OCI-LY7 (cell line): Measurements from ENCODE around the gene FHOD3. TPM values are rescaled to one million over a fixed set of nuclear protein-coding genes. Genes with fewer than 3 reads are reported as not detected.

Experiments used
- BruUV-seq: library from RNA; stranded (reverse); fragments of 400-500 nt; replicated peaks from 2 replicates; lab custom pipeline; 2021; lab: Mats Ljungman, UMichigan
- CTCF ChIA-PET: fragments of 300-600 bp; sonication (Branson Sonifier 250); formaldehyde crosslinking; loops from one replicate; lab custom pipeline; 2022; ENCODE audit warnings: antibody characterized with exemption; ENCODE audit not compliant: unreplicated experiment; lab: Charles Lee
- POLR2A ChIA-PET: fragments of 300-600 bp; sonication (Branson Sonifier 250); formaldehyde crosslinking; loops from one replicate; lab custom pipeline; 2022; ENCODE audit warnings: antibody characterized with exemption; lab: Charles Lee
- DNase-seq: peaks from one replicate; pipeline ENCODE4 v3.0.0-alpha.2; 2015; ENCODE audit warnings: low spot score
- H2AFZ ChIP-seq: fragments of 200-600 bp; sonication (generic), shearing (Covaris generic); 2 replicates; pipeline ENCODE4 v1.6.1; 2014; ENCODE audit warnings: mild to moderate bottlenecking, antibody characterized with exemption, low read length, moderate library complexity
- H3K27ac ChIP-seq: fragments of 200-600 bp; sonication (generic); 2 replicates; pipeline ENCODE4 v1.5.1; 2014; ENCODE audit warnings: mixed run types, low read depth, mild to moderate bottlenecking, moderate library complexity, low read length, inconsistent platforms; ENCODE audit not compliant: poor library complexity, severe bottlenecking
- H3K36me3 ChIP-seq: fragments of 200-600 bp; sonication (generic); 2 replicates; pipeline ENCODE4 v1.6.1; 2014; ENCODE audit warnings: mild to moderate bottlenecking, antibody characterized with exemption, low read length, moderate library complexity, mixed read lengths; ENCODE audit not compliant: insufficient read depth
- H3K4me1 ChIP-seq: fragments of 200-600 bp; sonication (generic); 2 replicates; pipeline ENCODE4 v1.5.1; 2014; ENCODE audit warnings: mild to moderate bottlenecking, low read length; ENCODE audit not compliant: insufficient read depth, poor library complexity, severe bottlenecking
- H3K4me2 ChIP-seq: fragments of 200-600 bp; sonication (generic); 2 replicates; pipeline ENCODE4 v1.6.1; 2014; ENCODE audit warnings: mild to moderate bottlenecking, low read length
- H3K4me3 ChIP-seq: fragments of 200-600 bp; sonication (generic); 2 replicates; pipeline ENCODE4 v1.5.1; 2014; ENCODE audit warnings: mild to moderate bottlenecking, low read depth, low read length; ENCODE audit not compliant: poor library complexity, severe bottlenecking
- H3K79me2 ChIP-seq: fragments of 200-600 bp; sonication (generic); 2 replicates; pipeline ENCODE4 v1.6.1; 2016; ENCODE audit warnings: low read depth, mild to moderate bottlenecking, low read length, moderate library complexity, mixed read lengths; ENCODE audit not compliant: insufficient read depth
- H3K9me2 ChIP-seq: fragments of 200-600 bp; sonication (generic); 2 replicates; pipeline ENCODE4 v1.6.1; 2016; ENCODE audit warnings: mild to moderate bottlenecking, low read length, mixed read lengths; ENCODE audit not compliant: insufficient read depth
- H3K9me3 ChIP-seq: fragments of 200-600 bp; sonication (generic); 2 replicates; pipeline ENCODE4 v1.6.1; 2014; ENCODE audit warnings: mild to moderate bottlenecking, mixed run types, low read length, mixed read lengths
- H4K20me1 ChIP-seq: fragments of 200-600 bp; sonication (generic); 2 replicates; pipeline ENCODE4 v1.6.1; 2014; ENCODE audit warnings: mild to moderate bottlenecking, antibody characterized with exemption, low read length, moderate library complexity, mixed read lengths; ENCODE audit not compliant: insufficient read depth
- CTCF ChIP-seq: fragments of 200-600 bp; sonication (generic); conservative IDR thresholded peaks from 2 replicates; pipeline ENCODE4 v1.5.1; 2014; ENCODE audit warnings: mild to moderate bottlenecking, antibody characterized with exemption, low read length, moderate library complexity, mixed read lengths
- EZH2phosphoT487 ChIP-seq: fragments of 200-600 bp; sonication (generic); IDR thresholded peaks from 2 replicates; pipeline ENCODE4 v1.6.1; 2018; ENCODE audit warnings: low read depth, borderline replicate concordance, mild to moderate bottlenecking, mixed run types, antibody characterized with exemption, low read length, moderate library complexity, mixed read lengths
- intact Hi-C: fragments of 100-400 bp; cut with micrococcal nuclease; formaldehyde crosslinking; loops from one replicate; pipeline ENCODE4 v1.10.0; 2022; ENCODE audit not compliant: unreplicated experiment
- total RNA-seq, 2 experiments: library from RNA; depleted of rRNA in 1 of 2; stranded (reverse); fragments of >200 nt in 1 of 2; shearing (Covaris generic) in 1 of 2; gene quantifications; 2 replicates each; pipeline ENCODE4 v1.2.3, GENCODE V29; 2014 to 2022

Gene FHOD3
- total RNA-seq, 2 experiments from 2014 or later: 0.06 to 2.4 TPM

- no peaks in the 10 kb centered on the region for H4K20me1 ChIP-seq
- no peaks in the 10 kb centered on the region for H3K9me2 ChIP-seq
- no peak for DNase-seq
- no peaks in the 10 kb centered on the region for H3K4me1 ChIP-seq
- H2AFZ ChIP-seq: no peak overlapping the region
- H3K4me2 ChIP-seq: no peak overlapping the region
- ChIA-PET CTCF (no interaction called here), POLR2A (no interaction called here)
- TF ChIP-seq CTCF: no peak
- TF ChIP-seq EZH2phosphoT487: no peak
- intact Hi-C loops: no loop called here
- no peak overlapping the region for H3K4me3 ChIP-seq
- H3K79me2 ChIP-seq: no peaks in the 10 kb centered on the region
- H3K9me3 ChIP-seq: no peaks in the 10 kb centered on the region
- no peaks in the 10 kb centered on the region for H3K36me3 ChIP-seq
- no peak overlapping the region for H3K27ac ChIP-seq
- BruUV-seq: no TSS peak
Measured at GRCh38 chr18:36264283-36264682, 33.2 kb upstream of the FHOD3 start.

- CTCF ChIA-PET: no interaction called here
Measured at GRCh38 chr18:36265015-36265414, 32.5 kb upstream of the FHOD3 start.

More at GRCh38 chr18:36265015-36265414, 32.5 kb upstream of the FHOD3 start:
- no peak for DNase-seq
- no peaks in the 10 kb centered on the region for H3K36me3 ChIP-seq
- H3K27ac ChIP-seq: no peak overlapping the region
- H3K4me2 ChIP-seq: no peak overlapping the region
- no peaks in the 10 kb centered on the region for H4K20me1 ChIP-seq
- no peak overlapping the region for H2AFZ ChIP-seq
- POLR2A ChIA-PET: interaction anchor here (0.7 kb wide), 1 partner anchor 1382 kb away, joined by 4 read pairs; no protein-coding TSS in a partner anchor
- no TSS peak for BruUV-seq
- TF ChIP-seq EZH2phosphoT487: no peak
- no peak for TF ChIP-seq CTCF
- no peaks in the 10 kb centered on the region for H3K79me2 ChIP-seq
- no peaks in the 10 kb centered on the region for H3K4me1 ChIP-seq
- H3K4me3 ChIP-seq: no peak overlapping the region
- no peaks in the 10 kb centered on the region for H3K9me3 ChIP-seq
- intact Hi-C loops: no loop called here
- no peaks in the 10 kb centered on the region for H3K9me2 ChIP-seq
